D721Med (cell line): ENCODE measurements around the gene ZFYVE9.

ENCODE experiments used
- DNase-seq: peaks from one replicate; pipeline ENCODE4 v3.0.0; 2011; ENCODE audit warnings: low spot score; ENCODE audit not compliant: insufficient read length
- FAIRE-seq: peaks from 2 replicates; lab custom pipeline; 2011; peaks lifted over from hg19 to GRCh38; lab: Jason Lieb, UNC
- CTCF ChIP-seq: IDR thresholded peaks from 2 replicates; pipeline ENCODE4 v1.5.1; 2012; ENCODE audit warnings: mild to moderate bottlenecking, control low read depth; ENCODE audit not compliant: insufficient read depth; ENCODE audit errors: missing control alignments

The ZFYVE9 gene

DNA sequence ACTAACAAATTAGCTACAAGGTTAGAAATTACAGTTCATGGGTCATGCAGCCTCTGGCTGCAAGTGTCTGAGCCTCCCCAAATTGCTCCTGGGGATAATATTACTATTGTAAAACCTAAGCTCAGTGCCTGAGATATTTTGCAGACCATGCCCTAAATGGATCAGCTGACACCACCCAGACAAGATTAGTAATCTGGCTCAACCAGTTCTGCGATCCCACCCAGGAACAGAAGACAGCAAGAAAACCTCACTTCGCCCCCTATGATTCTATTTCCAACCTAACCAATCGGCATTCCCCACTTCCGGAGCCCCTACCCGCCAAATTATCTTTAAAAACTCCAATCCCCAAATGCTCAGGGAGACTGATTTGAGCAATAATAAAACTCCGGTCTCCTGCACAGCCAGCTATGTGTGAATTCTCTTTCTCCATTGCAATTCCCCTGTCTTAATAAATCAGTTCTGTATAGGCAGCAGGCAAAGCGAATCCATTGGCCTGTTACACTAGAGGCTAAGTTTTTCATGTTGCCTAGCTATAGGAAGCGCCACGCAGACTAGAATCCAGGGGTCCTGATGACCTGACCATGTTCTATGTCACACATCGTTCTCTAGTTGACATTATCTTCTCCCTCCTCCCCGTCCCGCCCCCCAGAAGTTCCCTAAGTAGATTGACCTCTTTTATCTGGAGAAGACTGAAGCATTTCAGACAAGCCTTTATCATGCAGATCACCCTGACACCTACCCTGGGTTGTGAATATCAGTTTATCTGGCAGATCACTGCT lies 22.4 kb upstream of the ZFYVE9 start:
- DNase-seq (no peak), FAIRE-seq (no peak)
- TF ChIP-seq CTCF, result no peak

DNA sequence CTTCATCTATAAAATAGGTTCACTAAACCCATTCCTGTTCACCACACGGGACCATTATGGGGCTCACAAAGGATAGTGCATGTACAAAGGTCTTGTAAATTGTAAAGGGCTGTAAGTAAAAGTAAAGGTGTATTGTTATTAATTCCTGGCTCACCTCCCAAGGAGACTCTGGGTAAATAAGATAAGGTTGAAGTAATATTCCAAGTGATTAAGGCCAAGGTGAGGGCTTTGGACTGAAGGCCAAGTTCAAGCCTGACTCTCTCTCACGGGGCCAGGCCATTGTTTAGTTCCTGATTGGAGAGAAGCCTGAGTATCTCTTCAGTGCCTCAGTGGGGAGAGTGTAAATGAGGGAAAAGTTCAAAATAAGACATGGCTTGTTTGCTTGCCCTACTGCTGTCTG lies 19.5 kb upstream of the ZFYVE9 start:
- DNase-seq (no peak), FAIRE-seq (no peak)
- no peak for TF ChIP-seq CTCF

- FAIRE-seq, result no peak
- TF ChIP-seq CTCF, result no peak
Measured at GRCh38 chr1:52123622-52124021, 18.3 kb upstream of the ZFYVE9 start.

DNA sequence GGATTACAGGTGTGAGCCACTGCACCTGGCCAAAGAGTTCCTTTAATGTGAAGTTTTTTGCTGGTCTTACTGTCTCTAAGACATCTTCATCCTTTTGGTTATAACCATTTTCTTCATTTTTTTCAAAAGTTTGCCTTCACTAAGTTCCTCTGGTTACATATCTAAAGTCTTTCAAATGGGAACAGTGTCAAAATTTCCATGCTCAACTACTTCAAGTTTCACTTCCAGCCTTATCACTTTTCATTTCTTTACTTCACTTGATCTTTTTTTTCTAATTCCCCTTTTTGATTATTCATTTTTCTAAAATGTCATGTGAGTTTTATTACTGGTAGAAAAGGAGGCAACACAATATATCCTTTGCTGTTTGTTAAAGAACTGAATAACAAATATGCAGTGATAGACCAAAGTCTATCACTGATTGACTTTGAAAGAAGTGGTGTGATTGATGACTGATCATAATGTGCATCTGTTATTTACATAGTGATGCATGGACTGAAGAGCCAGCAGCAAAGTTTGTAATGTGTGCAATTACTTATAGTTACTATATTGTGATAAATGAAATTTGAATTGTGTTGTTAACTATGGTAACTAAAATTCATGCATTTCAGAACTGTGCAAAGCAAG lies 16.0 kb upstream of the ZFYVE9 start:
- TF ChIP-seq CTCF, result no peak
- no peak for DNase-seq
- no peak for FAIRE-seq

More at GRCh38 chr1:52123622-52124021, 18.3 kb upstream of the ZFYVE9 start:
- no peak for DNase-seq

GRCh38 chr1:52127181-52128180 lies 14.4 kb upstream of the ZFYVE9 start:
- peak; percentile 92 for TF ChIP-seq CTCF
- DNase-seq (no peak), FAIRE-seq (peak; percentile 91)

DNA sequence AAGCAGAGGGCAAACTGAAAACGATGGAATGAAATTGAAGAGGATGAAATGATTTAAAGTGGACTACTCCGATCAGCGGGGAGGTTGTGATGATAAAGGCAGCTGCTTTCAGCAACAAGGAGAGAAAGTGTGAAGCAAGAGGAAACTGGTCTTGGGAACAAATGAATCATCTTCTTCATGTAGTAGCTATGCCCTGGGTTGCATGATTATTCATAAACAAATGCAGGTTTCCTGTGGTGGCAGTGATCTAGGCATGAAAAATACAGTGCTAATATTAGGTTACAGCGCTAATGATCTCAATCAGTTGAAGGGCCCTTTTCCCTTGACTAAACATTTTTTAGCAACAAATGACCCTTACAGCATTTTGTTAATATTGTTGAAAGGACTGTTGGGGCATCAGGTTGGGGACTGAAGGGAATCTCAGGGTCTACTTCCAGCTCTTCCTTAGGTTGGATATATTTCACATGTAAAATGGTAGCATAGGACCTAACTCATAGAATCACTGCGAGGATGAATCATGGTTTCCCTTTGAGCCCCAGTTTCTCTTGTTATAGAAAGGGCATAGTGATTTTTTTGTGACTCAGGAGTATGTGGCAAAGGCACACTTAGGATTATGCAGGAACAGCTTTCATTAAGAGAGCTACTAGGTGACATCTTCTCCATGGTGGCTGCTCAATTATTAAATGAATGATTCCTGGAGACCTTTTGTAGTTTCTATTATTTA lies 1.9 kb upstream of the ZFYVE9 start:
- no peak for FAIRE-seq
- no peak for TF ChIP-seq CTCF
- no peak for DNase-seq
